DMS 273 (cell line): ENCODE data around the gene EDARADD.

Source experiments
- DNase-seq: peaks from one replicate; lab custom pipeline; 2025; ENCODE audit not compliant: unreplicated experiment; lab: John Stamatoyannopoulos, UW

EDARADD gene

GRCh38 chr1:236392182-236392581 lies 1.9 kb upstream of the EDARADD start:
- no peak for DNase-seq

GRCh38 chr1:236394879-236395229 lies 768 bp downstream of the EDARADD start:
- peak; percentile 75 for DNase-seq

GRCh38 chr1:236395230-236395946 lies 1.3 kb downstream of the EDARADD start:
- DNase-seq: peak; percentile 75

GRCh38 chr1:236395947-236396664 lies 2.0 kb downstream of the EDARADD start:
- DNase-seq: peak; percentile 51

GRCh38 chr1:236396665-236397043 lies 2.6 kb downstream of the EDARADD start:
- no peak for DNase-seq

- no peak for DNase-seq
Measured at GRCh38 chr1:236397173-236397759, 3.2 kb downstream of the EDARADD start.

GRCh38 chr1:236398538-236398937 lies 4.5 kb downstream of the EDARADD start:
- no peak for DNase-seq

GRCh38 chr1:236400061-236400603 lies 6.0 kb downstream of the EDARADD start:
- no peak for DNase-seq

- DNase-seq: no peak
Measured at GRCh38 chr1:236401698-236402097, 7.6 kb downstream of the EDARADD start.

GRCh38 chr1:236403905-236404696 lies 10.0 kb downstream of the EDARADD start:
- DNase-seq: no peak

- DNase-seq: no peak
Measured at GRCh38 chr1:236407059-236407458, 13.0 kb downstream of the EDARADD start.

GRCh38 chr1:236413688-236414087 lies 19.6 kb downstream of the EDARADD start:
- DNase-seq: no peak

GRCh38 chr1:236416165-236416564 lies 22.1 kb downstream of the EDARADD start:
- no peak for DNase-seq

- no peak for DNase-seq
Measured at GRCh38 chr1:236417336-236417735, 23.2 kb downstream of the EDARADD start.

GRCh38 chr1:236419502-236419901 lies 25.4 kb downstream of the EDARADD start:
- DNase-seq: no peak

- DNase-seq: no peak
Measured at GRCh38 chr1:236421022-236421421, 26.9 kb downstream of the EDARADD start.

- no peak for DNase-seq
Measured at GRCh38 chr1:236421850-236422516, 27.9 kb downstream of the EDARADD start.

GRCh38 chr1:236422517-236422876 lies 28.4 kb downstream of the EDARADD start:
- no peak for DNase-seq

- no peak for DNase-seq
Measured at GRCh38 chr1:236425031-236425663, 31.1 kb downstream of the EDARADD start.

- no peak for DNase-seq
Measured at GRCh38 chr1:236426215-236426614, 32.1 kb downstream of the EDARADD start.
